ENCODE results near the gene LIN7A. TPM values are rescaled to one million over a fixed set of nuclear protein-coding genes. Genes with fewer than 3 reads are reported as not detected.

The LIN7A gene
- total and polyA plus RNA-seq, 2 of the 8 experiments (the other 6 are each of a cell fraction or from before 2014, with no cell fraction given) = 5.8 to 22.0 TPM

- Histone ChIP-seq H3K9ac (replicated peaks in 1 of 4; ENCODE audit: extremely low read depth in 1 of 4, low read depth in 3 of 4, low read length in 3 of 4) (no peak overlapping the region), H2AK5ac (ENCODE audit: low read depth, low read length) (no peak overlapping the region), H4K91ac (replicated peaks; ENCODE audit: insufficient read length, low read length) (no peak overlapping the region), H3K56ac (replicated peaks; ENCODE audit: insufficient read length, low read depth, low read length) (no peak overlapping the region), H2BK12ac (ENCODE audit: low read depth, low read length) (no peak overlapping the region), H3K27ac (ENCODE audit: low read depth, low read length) (no peak overlapping the region; the same call in 1 of the 2 replicates), H3K79me2 (ENCODE audit: control insufficient read depth in 1 of 2, insufficient read depth in 2 of 2, low read length in 2 of 2) (no peaks in the 10 kb centered on the region), H3K36me3 (ENCODE audit: control insufficient read depth in 2 of 4, insufficient read depth in 4 of 4, low read length in 3 of 4) (no peaks in the 10 kb centered on the region), H3K4me1 (replicated peaks in 1 of 4; ENCODE audit: control insufficient read depth in 3 of 4, insufficient read depth in 4 of 4, low read length in 3 of 4) (peaks cover 0 to 3% (median 0%) of the 10 kb centered on the region in 4 experiments; a peak in 1 of 7 replicates), H2BK15ac (ENCODE audit: low read length) (no peak overlapping the region), H3K79me1 (ENCODE audit: low read depth, low read length) (no peaks in the 10 kb centered on the region), H2BK5ac (ENCODE audit: low read depth, low read length) (no peak overlapping the region), H3K4ac (replicated peaks; ENCODE audit: insufficient read length, low read depth, low read length) (no peak overlapping the region), H3K23ac (ENCODE audit: insufficient read length) (no peak overlapping the region), H2BK120ac (replicated peaks; ENCODE audit: low read depth, low read length) (no peak overlapping the region), H3K23me2 (ENCODE audit: low read depth, low read length) (no peaks in the 10 kb centered on the region; the same call in 1 of the 2 replicates), H3K9me3 (ENCODE audit: insufficient read depth in 2 of 2, low read depth in 1 of 2, low read length in 1 of 2) (no peaks in the 10 kb centered on the region), H3K27me3 (replicated peaks in 1 of 4; ENCODE audit: control insufficient read depth in 3 of 4, extremely low read depth in 1 of 4, insufficient read depth in 3 of 4, low read length in 3 of 4) (no peaks in the 10 kb centered on the region), H2AFZ (ENCODE audit: low read length) (no peak overlapping the region), H3K14ac (ENCODE audit: insufficient read length) (no peak overlapping the region), H4K5ac (ENCODE audit: insufficient read length, low read depth, low read length) (no peak overlapping the region), H3K4me2 (ENCODE audit: insufficient read depth in 1 of 2, low read depth in 2 of 2, low read length in 2 of 2) (no peak overlapping the region), H3K4me3 (ENCODE audit: extremely low read depth in 1 of 4, insufficient read depth in 2 of 4, low read depth in 3 of 4, low read length in 4 of 4) (no peak overlapping the region), H3K18ac (ENCODE audit: extremely low read depth, low read length) (no peak overlapping the region), H4K8ac (ENCODE audit: extremely low read depth, insufficient read depth, low read length) (no peak overlapping the region), H4K20me1 (replicated peaks in 1 of 2; ENCODE audit: control insufficient read depth in 1 of 2, insufficient read depth in 2 of 2, low read length in 2 of 2) (no peaks in the 10 kb centered on the region), H2BK20ac (ENCODE audit: low read length) (no peak overlapping the region)
- WGBS, 2 experiments (ENCODE audit: extremely low coverage in 1 of 2, insufficient coverage in 1 of 2, insufficient read length in 1 of 2, insufficient replicate concordance in 2 of 2, low coverage in 1 of 2, low lambda C conversion rate in 2 of 2, missing lambda C conversion rate in 1 of 2) = 100% methylated on average over 1 of the region's 1 CpG; no CpG with 5 or more reads in 1 of the 2 experiments
- DNase-seq (ENCODE audit: low read depth in 1 of 2, low spot score in 2 of 2) = no peak
- no peak for FAIRE-seq
- CTCF ChIA-PET (ENCODE audit: partially characterized antibody) = interaction anchor here (0.7 kb wide), 2 partner anchors 126 to 136 kb away, joined by 3 read pairs; no protein-coding TSS in a partner anchor
- POLR2A ChIA-PET (ENCODE audit: partially characterized antibody) = no interaction called here
- no peak for TF ChIP-seq MAFK (IDR thresholded peaks at IDR 0.05; ENCODE audit: low read depth, low read length)
- TF ChIP-seq USF2 (IDR thresholded peaks at IDR 0.05; ENCODE audit: low read length) = no peak
- TF ChIP-seq TEAD4 (IDR thresholded peaks at IDR 0.05; ENCODE audit: low read depth, low read length) = no peak
- TF ChIP-seq KDM5A (IDR thresholded peaks at IDR 0.05; ENCODE audit: low read length) = no peak
- no peak for TF ChIP-seq ASH2L (IDR thresholded peaks at IDR 0.05; ENCODE audit: low read length)
- no peak for TF ChIP-seq TAF7 (optimal IDR thresholded peaks at IDR 0.05; ENCODE audit: borderline replicate concordance, low read depth, low read length)
- TF ChIP-seq GABPA (IDR thresholded peaks at IDR 0.05; ENCODE audit: borderline replicate concordance, insufficient read depth, low read length) = no peak
- TF ChIP-seq PHF8 (conservative IDR thresholded peaks at IDR 0.05; ENCODE audit: low read depth, low read length) = no peak
- no peak for TF ChIP-seq KDM1A (IDR thresholded peaks at IDR 0.05; ENCODE audit: borderline replicate concordance, low read length)
- TF ChIP-seq EP300 (IDR thresholded peaks at IDR 0.05; ENCODE audit: borderline replicate concordance in 1 of 2, low read depth in 2 of 2, low read length in 2 of 2) = no peak
- TF ChIP-seq CBX5 (IDR thresholded peaks at IDR 0.05; ENCODE audit: low read depth, low read length) = no peak
- TF ChIP-seq SP1 (IDR thresholded peaks at IDR 0.05; ENCODE audit: low read depth, low read length) = no peak
Observed at GRCh38 chr12:80986224-80986623, 48.5 kb upstream of the LIN7A start.
